ENCODE measurements around the gene CARD9.
A peak's percentile ranks its signal among the peaks of the same experiment; 100 is the strongest.

DNA sequence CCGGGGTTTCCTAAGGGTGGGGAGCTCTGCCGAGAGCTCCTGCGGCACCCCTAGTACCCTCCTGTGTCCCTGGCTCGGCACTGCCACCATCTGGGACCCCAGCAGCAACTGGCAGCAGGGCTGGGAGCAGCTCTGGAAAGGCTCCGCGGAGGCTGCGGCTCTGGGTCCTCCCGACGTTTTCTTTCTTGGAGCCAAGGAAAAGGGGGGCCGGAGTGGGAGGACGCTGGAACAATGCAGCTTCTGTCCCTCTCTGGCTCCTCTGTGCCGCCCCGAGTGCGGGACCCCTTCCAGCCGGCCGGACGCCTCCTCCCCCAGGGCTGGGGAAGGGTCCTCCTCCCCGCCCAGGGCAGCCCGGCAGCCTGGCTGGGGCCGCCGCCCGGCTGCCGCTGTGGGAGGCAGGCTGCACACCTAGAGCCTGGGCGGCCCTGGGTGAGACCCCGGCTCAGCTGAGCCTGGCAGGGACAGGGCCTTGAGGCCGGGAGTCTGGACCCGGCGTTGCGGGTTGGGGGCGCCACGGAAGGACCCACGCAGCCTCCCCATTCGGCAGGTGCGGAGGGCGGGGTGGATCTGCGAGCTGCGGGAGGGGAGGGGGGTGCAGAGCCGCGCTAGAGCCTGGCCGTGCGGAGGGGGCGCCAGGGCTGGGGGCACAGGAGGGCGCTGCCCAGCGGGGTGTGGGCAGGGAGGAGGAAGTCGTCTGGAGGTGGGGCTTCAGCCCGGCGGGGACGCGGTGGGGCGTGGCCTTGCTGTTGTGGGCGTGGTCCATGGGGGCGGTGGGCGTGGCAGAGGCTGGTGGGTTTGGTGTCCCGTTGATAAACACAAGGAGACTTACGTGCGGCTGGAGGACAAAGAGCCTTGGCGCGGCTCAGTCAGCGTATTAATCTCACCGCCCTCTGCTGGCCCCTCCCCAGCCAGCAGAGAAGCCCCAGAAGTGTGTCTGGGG is 31.0 kb downstream of the CARD9 start:
- TF ChIP-seq, protein P1, sequence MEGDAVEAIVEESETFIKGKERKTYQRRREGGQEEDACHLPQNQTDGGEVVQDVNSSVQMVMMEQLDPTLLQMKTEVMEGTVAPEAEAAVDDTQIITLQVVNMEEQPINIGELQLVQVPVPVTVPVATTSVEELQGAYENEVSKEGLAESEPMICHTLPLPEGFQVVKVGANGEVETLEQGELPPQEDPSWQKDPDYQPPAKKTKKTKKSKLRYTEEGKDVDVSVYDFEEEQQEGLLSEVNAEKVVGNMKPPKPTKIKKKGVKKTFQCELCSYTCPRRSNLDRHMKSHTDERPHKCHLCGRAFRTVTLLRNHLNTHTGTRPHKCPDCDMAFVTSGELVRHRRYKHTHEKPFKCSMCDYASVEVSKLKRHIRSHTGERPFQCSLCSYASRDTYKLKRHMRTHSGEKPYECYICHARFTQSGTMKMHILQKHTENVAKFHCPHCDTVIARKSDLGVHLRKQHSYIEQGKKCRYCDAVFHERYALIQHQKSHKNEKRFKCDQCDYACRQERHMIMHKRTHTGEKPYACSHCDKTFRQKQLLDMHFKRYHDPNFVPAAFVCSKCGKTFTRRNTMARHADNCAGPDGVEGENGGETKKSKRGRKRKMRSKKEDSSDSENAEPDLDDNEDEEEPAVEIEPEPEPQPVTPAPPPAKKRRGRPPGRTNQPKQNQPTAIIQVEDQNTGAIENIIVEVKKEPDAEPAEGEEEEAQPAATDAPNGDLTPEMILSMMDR (conservative IDR thresholded peaks at IDR 0.05; ENCODE audit: low read length): 0 out of 2 replicates have a peak, but pooled peaks have one; percentile 21
- no peak for TF ChIP-seq EZH2phosphoT487 (IDR thresholded peaks at IDR 0.05; ENCODE audit: borderline replicate concordance, low read depth, low read length)

Data from OCI-LY7 (cell line).